Activated CD8-positive, alpha-beta memory T cell treated with anti-CD3 and anti-CD28 coated beads for 36 hours (primary cell): ENCODE measurements around the gene SNW1. TPM values are rescaled to one million over a fixed set of nuclear protein-coding genes. Genes with fewer than 3 reads are reported as not detected.
"Not testable (repeated sequence)": the region's sequence is repeated elsewhere in the genome, so short reads cannot be mapped to it uniquely, and the experiment has no call there.

Experiments used
- CTCF ChIA-PET: fragments of 350-600 bp; sonication (Branson Sonifier 250); formaldehyde crosslinking; loops from one replicate; lab custom pipeline; 2021; ENCODE audit warnings: antibody characterized with exemption; lab: Charles Lee
- POLR2A ChIA-PET: fragments of 350-600 bp; sonication (Branson Sonifier 250); formaldehyde crosslinking; loops from one replicate; lab custom pipeline; 2021; ENCODE audit warnings: antibody characterized with exemption; lab: Charles Lee
- total RNA-seq, 2 experiments: library from RNA; stranded (reverse); gene quantifications; one replicate each; pipeline ENCODE4 v1.2.3, GENCODE V29; 2021

SNW1 gene
- total RNA-seq, result 100 to 1,000 TPM; 108 to 114 TPM

DNA sequence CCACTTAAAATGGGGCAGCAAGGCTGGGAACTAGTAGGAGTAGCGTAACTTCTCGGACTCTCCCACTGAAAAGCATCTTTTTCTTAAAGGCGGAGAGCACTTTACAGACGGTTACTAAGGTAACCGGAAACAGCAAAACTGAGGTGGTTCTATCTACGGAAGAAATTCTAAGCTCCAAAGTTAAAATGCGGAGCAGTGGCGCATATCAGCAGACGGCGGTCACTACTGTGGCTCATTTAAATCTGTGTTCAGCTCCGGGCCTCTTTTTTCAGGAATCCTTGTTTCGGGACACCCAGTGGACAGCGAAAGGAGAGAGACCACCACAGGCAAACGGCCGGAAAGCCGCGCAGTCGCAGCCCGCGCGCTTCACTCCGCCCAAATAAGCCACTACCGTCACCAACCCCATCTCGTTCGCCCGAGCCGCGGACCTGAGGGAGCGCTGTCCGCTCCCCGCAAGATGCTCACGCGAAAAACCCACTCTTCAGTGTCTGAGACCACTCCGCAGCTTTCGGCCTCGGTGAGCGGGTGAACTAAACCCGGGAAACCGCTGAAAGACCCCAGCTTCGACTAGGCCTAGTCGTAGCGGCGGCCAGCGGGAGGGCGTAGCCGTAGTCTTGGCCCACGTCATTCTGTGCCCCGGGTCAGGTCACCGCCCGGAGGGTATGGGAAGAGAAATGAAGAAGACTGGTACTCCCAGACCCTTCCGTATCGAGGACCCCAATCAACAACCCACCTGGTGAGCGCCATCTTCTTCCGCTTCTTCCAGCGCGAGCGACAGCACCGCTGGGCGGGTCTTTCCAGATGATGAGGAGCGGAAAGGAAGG, at the start of gene SNW1:
Gene SNW1 (minus strand): TSS at position 776 of the 824 bp plus-strand sequence. CDS start 29 bp downstream, at position 747.
- CTCF ChIA-PET, result interaction anchor here (1.4 kb wide), 1 partner anchor 24 kb away, joined by 3 read pairs; no protein-coding TSS in a partner anchor
- POLR2A ChIA-PET, result interaction anchor here (0.6 to 2.2 kb wide), 6 partner anchors 9 to 91 kb away, joined by 3 to 9 read pairs (median 4); partner anchors contain the start of gene ADCK1

DNA sequence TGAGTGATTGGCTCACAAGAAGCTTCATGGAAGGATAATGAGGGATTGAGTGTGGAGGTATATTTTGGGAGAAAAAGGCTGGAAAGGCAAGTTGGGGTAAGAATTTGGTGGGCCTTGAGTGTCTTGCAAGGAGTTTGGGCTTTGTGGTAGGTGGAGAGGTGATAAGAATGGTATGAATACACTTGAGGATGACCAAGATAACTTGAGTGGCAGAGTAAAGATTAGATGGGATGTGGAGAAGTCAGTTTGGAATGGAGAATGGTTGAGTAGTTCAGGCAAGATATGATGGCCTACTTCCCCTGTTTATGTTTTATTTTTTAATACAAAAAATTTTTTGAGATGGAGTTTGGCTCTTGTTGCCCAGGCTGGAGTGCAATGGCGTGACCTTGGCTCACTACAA, 48.1 kb upstream of the SNW1 start:
- POLR2A ChIA-PET, result no interaction called here

DNA sequence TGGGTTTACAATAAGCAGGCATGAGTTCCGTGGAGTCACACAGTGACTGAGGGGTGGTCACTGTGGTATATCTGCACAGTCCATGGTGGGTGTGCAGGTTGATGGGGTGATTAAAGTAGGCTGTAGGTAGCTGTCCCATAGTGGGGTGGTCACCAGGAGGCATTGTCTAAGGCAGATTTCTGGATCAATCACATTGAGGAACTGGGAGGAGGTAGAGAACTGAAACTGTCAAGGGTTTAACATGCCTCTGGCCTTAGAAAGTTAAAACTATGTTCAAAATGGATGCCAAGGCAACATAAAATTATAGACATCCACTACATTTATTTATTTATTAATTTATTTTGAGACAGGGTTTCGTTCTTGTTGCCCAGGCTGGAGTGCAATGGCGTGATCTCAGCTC, 47.3 kb upstream of the SNW1 start:
- POLR2A ChIA-PET, result no interaction called here
- CTCF ChIA-PET, result no interaction called here

More for the DNA sequence above, 48.1 kb upstream of the SNW1 start:
- CTCF ChIA-PET, result interaction anchor here (0.9 kb wide), 1 partner anchor 9 kb away, joined by 3 read pairs; the partner anchor contains the start of gene ADCK1

DNA sequence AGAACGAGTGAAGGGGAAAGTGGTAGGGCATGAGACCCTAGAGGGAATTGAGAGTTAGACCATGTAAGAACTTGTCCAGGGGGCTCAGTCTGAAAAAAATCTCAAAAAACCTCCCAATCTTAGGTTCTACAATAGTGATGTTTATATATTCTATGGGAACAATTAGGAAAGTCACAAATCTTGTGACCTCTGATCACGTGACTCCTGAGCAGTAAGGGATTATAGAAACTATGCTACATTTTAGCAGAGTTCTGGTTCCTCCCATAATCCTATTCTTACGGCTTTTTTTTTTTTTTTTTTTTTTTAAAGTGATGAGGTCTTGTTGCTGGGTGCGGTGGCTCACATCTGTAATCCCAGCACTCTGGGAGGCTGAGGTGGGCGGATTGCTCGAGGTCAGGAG, 44.8 kb upstream of the SNW1 start:
- ChIA-PET CTCF (interaction anchor here (0.5 kb wide), 1 partner anchor 9 kb away, joined by 3 read pairs; no protein-coding TSS in a partner anchor), POLR2A (no interaction called here)

DNA sequence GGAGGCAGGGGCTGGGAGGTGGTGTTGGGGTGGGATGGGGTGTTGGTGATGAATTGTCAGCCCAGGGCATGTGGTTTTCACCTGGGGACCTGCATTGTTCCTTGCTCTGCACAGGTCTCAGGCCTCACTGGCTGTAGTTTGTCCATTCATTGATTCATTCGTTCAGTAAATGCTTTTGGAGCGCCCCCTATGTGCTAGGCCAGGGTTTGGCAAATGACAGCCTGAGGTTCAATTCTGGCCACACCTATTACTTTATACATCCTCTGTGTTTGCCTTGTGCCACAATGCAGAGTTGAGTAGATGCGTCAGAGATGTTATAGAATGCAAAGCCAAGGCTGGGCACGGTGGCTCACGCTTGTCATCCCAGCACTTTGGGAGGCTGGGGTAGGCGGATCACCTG, 43.6 kb upstream of the SNW1 start:
- ChIA-PET CTCF (interaction anchor here (0.6 kb wide), 1 partner anchor 149 kb away, joined by 4 read pairs; no protein-coding TSS in a partner anchor), POLR2A (no interaction called here)

DNA sequence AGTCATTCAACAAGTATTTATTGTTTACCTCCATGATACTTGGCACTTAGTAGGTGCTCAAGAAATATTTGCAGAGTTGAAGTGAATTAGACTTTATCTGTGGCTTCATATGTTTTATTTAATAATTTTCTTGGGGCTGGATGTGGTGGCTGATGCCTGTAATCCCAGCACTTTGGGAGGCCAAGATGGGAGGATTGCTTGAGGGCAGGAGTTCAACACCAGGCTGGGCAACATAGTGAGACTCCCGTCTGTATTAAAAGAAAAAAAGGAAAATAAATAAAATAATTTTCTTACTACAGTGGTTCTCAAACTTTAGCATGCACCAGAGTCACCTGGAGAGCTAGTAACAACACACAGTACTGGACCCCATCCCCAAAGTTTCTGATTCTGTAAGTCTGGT, 39.9 kb upstream of the SNW1 start:
- POLR2A ChIA-PET, result interaction anchor here (2.0 kb wide), 1 partner anchor 40 kb away, joined by 9 read pairs; the partner anchor contains the start of gene SNW1

DNA sequence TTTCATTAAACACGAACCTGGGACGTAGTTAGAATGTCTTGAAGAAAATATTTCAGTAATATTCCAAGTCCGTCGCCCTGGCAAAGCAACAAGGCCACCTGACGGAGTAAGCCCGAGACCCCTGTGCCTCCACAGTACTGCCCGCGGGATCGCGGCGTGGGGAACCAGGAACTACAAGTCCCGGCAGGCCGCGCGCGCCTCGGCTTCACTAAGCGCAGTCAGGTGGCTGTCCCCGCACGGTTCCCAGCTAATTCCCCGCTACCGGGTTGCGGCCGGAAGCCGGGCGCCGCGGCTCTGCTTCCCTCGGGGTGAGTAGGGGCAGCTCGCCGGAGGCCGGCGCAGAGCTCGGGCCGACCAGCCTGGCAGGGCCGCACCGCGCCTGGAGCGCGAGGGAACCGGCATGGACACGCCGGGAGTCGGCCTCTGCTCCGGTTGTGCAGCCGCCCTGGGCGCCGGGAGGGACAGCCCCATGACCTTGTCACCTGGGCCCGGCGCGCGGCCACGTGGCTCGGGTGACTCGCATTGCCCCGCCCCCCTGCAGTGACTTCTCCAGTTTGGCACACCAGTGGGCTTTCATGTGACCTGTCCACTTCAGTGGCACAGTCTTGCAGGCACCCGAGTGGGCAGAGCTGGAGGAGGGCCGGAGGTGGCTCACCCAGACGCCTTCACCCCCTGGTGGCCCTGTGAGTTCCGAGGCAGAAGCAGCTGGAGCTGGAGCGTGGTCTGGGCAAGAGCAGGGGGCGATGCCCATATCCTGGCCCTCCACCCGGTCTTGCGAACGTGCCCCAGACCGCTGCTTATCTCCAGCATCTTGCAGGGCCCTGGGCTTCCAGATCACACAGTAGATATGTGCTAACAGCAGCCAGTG, 39.1 kb upstream of the SNW1 start, which contains the start of gene ADCK1:
Gene ADCK1 (plus strand): TSS at position 247 of the 868 bp plus-strand sequence. CDS start 18,870 bp downstream, outside the sequence.
- POLR2A ChIA-PET, result interaction anchor here (2.0 kb wide), 1 partner anchor 40 kb away, joined by 9 read pairs; the partner anchor contains the start of gene SNW1
- CTCF ChIA-PET, result interaction anchor here (0.6 to 1.1 kb wide), 3 partner anchors 10 to 192 kb away, joined by 3 read pairs; no protein-coding TSS in a partner anchor

More for the DNA sequence above, 39.9 kb upstream of the SNW1 start:
- CTCF ChIA-PET, result no interaction called here

DNA sequence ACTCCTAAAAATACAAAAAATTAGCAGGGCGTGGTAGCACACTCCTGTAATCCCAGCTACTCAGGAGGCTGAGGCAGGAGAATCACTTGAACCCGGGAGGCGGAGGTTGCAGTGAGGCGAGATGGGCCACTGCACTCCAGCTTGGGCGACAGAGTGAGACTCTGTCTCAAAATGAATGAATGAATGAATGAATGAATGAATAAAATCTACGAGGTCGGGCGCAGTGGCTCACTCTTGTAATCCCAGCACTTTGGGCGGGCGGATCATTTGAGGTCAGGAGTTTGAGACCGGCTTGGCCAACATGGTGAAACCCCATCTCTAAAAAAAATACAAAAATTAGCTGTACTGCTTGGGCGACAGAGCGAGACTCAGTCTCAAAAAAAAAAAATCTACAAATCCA, 38.5 kb upstream of the SNW1 start:
- CTCF ChIA-PET, result interaction anchor here (0.6 to 1.1 kb wide), 3 partner anchors 10 to 193 kb away, joined by 3 read pairs; no protein-coding TSS in a partner anchor
- POLR2A ChIA-PET, result interaction anchor here (2.0 kb wide), 1 partner anchor 39 kb away, joined by 9 read pairs; the partner anchor contains the start of gene SNW1

DNA sequence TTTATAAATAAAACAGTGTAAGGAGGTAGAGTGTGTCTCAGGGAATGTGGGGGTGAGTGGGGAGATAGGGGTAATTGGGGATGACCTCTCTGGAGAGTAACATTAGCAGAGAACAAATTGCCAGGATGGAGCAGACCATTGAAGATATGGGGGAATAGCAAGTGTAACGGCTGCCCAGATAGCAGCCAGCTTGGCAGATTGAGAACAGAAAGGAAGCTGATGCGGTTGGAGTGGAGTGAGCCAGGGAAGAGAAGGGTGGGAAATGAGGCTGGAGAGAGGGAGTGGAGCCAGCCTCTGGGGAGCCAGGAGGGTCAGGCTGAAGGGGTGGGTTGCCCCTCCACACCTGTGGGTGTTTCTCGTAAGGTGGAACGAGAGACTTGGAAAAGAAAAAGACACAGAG, 33.4 kb upstream of the SNW1 start:
- POLR2A ChIA-PET, result no interaction called here
- CTCF ChIA-PET, result no interaction called here

DNA sequence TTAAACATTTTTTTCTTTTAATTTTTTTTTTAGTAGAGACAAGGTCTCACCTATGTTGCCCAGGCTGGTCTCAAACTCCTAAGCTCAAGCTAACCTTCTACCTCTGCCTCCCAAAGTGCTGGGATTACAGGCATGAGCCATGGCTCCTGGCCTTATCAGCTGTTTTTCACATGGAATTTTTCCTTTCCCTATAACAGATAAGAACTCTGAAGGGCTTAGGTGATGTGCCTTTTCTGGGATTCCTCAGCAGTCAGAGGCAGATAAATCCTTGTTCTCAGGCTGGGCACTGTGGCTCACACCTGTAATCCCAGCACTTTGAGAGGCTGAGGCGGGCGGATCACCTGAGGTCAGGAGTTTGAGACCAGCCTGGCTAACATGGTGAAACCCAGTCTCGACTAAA, 32.3 kb upstream of the SNW1 start:
- CTCF ChIA-PET, POLR2A ChIA-PET: not testable (repeated sequence)

DNA sequence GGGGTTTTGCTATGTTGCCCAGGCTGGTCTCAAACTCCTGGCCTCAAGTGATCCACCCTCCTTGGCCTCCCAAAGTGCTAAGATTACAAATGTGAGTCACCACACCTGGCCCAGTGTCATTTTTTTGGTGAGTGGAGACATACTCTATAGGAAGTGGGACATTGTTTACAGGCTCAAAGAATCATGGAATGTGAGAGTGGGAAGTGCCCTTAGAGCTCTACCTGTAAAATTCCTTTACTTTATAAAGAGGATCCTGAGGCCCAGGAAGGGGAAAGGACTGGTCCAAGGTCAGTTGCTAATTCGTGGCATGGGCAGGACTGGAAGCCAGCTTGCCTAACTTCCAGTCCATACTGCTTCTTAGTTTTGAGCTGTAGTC, 30.3 kb upstream of the SNW1 start:
- POLR2A ChIA-PET, result no interaction called here
- CTCF ChIA-PET, result no interaction called here

DNA sequence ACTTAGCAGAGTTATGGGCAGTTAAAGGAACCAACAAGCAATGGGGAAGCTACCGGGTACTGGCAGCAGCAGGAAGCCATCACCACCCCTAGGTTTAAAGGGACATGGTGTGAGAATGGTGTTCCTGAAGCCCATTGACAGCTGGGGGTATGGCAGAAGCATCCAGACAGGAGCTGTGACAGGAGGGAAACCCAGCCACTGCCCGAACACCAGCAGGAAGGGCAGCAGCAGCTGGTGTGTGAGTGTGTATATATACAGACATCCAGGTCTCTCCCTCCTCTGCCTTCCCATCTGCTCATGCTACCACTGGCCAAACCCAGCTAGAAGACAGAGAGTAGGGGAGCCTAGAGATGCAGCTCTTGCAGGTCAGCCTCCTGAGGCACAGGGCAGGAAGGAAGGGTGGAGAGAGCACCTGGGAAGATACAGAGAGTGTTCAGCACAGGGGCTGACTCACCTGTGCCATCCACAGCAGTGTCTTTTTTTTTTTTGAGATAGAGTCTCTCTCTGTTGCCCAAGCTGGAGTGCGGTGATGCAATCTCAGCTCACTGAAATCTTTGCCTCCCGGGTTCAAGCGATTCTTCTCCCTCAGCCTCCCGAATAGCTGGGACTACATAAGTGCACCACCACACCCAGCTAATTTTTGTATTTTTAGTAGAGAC, 29.7 kb upstream of the SNW1 start:
- POLR2A ChIA-PET, result no interaction called here

DNA sequence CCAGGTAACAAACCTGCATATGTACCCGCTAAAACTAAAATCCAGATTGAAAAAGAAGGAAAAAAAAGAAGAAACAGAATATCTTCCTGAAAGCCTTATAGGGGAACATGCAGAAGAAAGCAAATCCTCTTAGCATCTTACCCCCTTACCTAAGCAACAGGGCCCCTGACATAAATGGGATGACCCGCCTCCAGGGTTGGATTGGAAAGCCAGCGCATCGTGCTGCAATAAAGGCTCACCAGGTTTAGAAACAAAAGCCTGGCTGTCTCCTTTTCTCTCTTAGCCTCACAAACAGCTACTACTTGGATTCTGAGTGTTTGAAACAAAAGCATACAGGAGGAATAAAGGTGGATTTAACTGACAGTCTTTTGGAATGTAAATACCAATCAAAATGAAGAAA, 25.2 kb upstream of the SNW1 start:
- ChIA-PET CTCF (no interaction called here), POLR2A (no interaction called here)

More for the DNA sequence above, 29.7 kb upstream of the SNW1 start:
- CTCF ChIA-PET, result no interaction called here

DNA sequence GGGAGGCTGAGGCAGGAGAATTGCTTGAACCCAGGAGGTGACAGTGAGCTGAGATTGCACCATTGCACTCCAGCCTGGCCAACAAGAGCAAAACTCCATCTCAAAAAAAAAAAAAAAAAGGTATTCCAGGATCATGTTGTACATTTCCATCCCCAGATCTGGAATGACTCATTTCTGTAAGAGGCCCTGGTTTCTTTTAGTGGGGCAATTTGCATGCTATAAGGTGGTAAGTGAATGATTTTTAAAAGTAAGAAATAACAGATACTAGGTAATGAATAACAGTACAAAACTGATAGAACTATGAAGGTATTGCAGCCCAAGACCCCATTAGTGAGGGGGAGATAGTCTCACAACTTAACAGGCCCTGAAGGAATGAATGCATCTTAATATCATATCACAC, 21.2 kb upstream of the SNW1 start:
- POLR2A ChIA-PET, result no interaction called here
- CTCF ChIA-PET, result no interaction called here

DNA sequence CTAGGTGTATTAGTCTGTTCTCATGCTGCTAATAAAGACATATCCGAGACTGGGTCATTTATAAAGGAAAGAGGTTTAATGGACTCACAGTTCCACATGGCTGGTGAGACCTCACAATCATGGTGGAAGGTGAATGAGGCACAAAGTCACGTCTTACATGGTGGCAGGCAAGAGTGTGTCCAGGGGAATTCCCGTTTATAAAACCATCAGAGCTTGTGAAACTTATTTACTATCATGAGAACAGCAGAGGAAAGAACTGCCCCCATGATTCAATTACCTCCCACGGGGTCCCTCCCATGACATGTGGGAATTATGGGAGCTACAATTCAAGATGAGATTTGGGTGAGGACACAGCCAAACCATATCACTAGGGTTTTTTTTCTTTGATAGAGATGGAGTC, 13.0 kb upstream of the SNW1 start:
- CTCF ChIA-PET, POLR2A ChIA-PET: not testable (repeated sequence)

DNA sequence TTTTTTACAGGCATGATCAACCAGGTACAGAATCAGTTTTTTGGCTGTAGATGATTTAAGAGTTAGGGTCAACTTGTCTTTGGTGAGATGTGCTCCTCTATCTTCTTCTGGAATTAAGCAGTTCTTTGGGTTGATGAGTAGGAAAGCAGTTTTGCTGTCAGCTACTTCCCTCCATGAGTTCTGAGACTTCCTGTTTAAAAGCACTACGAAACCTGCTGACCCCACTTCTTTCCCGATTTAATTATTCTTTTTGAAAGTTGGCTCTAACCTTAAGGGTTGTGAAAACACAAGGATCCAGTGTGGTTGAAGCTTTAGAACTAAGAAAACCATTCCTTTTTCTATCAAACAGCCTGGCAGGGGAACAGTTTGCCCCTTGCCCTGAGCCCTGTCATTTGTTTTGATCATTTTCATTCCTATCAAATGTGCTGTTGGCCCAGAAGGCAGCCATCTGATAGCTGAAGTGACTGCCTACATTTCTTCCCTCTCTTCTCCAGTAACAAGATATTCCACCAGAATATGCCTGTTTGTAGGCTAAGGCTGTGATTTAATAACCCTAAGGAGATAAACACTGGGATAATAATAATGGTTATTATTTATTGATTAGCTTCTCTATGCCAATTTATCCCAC, 7.6 kb upstream of the SNW1 start:
- CTCF ChIA-PET, POLR2A ChIA-PET: not testable (repeated sequence)

DNA sequence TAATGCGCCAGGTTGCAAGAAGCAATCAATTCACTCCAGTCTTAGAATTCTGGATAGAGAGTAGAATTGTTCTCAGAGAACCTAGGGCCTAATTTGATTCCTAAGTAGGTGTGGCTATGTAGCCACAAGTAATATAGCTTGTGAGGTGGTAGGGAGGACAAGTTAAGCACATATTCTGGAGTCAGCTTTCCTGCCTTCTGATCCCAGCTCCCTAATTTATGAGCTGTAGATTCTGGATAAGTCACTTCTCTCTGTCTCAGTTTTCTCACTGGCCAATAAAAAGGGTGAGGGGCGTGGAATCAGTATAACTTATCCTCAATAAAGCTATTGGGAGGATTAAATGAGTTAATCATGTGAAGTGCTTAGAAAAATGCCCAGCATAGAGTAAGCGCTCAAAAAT, 3.0 kb upstream of the SNW1 start:
- POLR2A ChIA-PET, result interaction anchor here (0.6 kb wide), 1 partner anchor 52 kb away, joined by 3 read pairs; no protein-coding TSS in a partner anchor

DNA sequence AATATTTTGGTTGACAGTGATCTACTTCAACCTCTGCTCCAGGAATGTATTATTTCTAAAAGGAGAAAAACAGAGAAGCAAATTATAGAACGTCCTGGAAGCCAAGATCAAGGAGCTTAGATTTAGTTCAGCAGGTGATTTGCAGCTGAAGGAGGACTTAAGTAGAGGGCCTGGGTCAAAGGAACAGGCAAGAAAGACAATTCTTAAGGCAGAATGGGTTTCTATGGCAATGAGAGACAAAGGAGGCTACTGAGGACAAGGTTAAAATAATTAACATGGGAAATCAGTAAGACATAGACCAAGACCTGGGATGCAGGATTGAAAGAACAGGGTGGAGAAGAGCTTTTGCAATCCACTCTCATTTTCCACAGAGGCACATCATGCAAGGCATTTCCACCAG, 2.4 kb upstream of the SNW1 start:
- ChIA-PET POLR2A (interaction anchor here (0.6 kb wide), 1 partner anchor 35 kb away, joined by 4 read pairs; no protein-coding TSS in a partner anchor), CTCF (no interaction called here)

More for the DNA sequence above, 3.0 kb upstream of the SNW1 start:
- CTCF ChIA-PET, result no interaction called here
